ENCODE results near the gene SASH1.
A peak's percentile ranks its signal among the peaks of the same experiment; 100 is the strongest.

SASH1 gene

DNA sequence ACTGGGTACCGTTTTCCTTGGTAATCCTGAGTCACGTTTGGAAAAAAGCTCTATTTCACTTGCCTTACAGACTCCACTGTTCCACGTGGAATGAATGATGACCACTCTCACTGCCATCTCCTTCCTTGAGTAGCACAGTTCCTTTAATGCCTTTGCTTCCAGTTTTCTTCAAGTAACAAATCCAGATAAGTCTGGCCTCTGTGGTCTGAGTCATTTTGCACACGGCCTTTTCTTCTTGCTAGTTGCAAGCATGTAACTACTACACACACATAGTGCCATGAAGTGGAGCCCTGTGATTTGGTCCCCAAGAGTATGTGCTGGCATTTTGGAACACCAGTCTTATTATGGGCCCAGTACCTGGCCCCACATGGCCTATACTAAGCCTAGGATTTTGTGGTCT, 182.8 kb downstream of the SASH1 start:
- no peak for DNase-seq

DNA sequence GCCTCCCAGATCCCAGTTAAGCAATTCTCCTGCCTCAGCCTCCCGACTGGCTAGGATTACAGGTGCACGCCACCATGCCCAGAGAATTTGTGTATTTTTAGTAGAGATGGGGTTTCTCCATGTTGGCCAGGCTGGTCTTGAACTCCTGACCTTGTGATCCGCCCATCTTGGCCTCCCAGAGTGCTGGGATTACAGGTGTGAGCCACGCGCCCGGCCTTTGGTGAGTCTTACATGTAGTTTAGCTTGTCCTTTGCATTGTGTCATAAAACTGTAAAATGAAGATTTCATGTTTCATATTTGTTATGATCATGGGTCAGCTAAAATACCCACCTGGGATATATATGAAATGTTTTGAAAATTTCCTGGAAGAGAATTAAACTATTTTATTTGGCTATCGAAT, 183.5 kb downstream of the SASH1 start:
- DNase-seq = no peak

DNA sequence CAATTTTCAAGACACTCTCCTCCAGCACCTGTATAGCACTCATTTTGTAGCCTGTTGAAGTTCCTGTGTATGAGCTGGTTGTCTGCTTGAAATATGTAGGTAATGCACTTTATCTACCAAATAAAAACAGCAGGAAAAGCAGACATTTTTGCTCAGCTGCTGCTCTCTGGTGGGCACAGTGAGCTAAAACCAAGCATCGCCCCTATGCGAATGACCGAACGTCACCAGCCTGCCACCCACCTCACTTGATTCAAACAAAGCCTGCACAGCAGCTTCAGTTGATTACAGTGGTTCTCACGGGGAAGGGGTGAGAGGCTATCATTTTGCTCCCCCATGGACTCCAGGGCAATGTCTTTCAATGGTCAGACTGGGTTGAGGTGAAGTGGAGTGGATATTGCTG, 185.7 kb downstream of the SASH1 start:
- no peak for DNase-seq

DNA sequence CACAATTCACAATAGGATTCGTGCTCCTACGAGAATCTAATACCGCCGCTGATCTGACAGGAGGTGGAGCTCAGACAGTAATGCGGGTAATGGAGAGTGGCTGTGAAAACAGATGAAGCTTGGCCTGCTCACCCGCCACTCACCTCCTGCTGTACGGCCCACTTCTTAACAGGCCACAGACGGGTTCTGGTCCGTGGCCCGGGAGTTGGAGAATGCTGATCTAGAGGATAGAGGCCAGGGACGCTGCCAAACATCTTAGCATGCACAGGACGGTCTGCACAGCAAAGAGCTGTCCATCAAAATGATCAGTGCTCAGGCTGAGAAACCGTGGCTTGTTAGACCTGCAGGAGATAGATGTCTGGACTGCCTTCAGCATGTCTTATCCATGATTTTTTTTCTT, 186.4 kb downstream of the SASH1 start:
- DNase-seq = no peak

DNA sequence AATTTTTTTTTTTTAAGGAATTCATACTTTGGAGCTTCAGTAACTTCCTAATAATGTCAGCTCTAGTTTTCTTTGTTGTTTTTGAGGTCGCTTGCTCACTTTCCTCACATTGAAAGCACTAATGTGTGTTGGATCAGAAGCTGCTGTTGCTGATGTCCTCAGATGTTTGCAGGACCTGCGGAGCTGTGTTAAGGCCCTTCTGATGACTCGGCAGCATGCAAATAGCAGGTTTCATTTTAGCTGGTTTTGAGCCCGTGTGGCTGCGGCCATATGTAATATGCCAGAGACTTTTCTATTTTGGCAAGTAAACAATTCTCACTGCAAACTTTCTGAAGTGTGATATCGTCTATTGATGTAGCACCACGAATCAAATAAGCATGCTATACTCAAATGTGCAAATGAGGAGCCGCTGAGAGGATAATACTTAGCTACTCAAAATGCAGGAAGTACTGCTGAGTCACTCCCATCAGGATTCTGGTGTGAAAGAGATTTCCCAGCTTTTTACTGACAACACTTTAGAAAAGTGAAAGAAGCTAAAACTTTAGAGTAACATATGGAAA, 187.8 kb downstream of the SASH1 start:
- no peak for DNase-seq

DNA sequence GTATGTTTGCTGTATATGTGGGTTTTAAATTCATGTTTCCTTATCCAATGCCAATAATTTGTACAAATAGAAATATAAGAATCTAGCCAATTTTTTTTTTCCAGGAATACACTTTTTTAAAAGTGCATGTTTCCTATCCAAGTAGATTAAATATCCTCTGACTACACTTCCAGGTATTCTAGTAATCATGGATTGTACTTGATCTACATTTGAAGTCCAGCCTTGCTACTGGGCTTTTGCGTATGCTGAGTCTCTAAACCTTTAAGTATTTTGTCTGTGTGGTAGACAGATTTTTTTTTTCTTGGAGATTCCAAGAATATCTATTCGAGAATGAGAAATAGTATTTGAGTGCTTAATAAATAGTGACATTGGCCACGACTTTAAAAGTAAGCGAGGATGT, 188.3 kb downstream of the SASH1 start:
- no peak for DNase-seq

DNA sequence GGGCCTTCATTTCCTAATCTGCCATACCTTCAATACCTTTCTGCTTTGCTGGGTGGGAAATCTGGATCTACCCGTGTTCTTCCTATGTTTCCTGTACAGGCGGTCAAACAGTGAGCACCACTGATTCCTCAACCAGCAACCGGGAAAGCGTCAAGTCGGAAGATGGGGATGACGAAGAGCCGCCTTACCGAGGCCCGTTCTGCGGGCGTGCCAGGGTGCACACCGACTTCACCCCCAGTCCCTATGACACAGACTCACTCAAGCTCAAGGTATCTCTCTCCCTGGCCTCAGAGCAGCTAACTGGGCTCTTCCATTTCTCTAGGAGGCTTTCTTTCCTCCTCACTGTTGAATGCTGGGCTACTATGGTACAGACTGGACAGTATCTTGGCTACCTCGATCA, 190.1 kb downstream of the SASH1 start:
- no peak for DNase-seq

DNA sequence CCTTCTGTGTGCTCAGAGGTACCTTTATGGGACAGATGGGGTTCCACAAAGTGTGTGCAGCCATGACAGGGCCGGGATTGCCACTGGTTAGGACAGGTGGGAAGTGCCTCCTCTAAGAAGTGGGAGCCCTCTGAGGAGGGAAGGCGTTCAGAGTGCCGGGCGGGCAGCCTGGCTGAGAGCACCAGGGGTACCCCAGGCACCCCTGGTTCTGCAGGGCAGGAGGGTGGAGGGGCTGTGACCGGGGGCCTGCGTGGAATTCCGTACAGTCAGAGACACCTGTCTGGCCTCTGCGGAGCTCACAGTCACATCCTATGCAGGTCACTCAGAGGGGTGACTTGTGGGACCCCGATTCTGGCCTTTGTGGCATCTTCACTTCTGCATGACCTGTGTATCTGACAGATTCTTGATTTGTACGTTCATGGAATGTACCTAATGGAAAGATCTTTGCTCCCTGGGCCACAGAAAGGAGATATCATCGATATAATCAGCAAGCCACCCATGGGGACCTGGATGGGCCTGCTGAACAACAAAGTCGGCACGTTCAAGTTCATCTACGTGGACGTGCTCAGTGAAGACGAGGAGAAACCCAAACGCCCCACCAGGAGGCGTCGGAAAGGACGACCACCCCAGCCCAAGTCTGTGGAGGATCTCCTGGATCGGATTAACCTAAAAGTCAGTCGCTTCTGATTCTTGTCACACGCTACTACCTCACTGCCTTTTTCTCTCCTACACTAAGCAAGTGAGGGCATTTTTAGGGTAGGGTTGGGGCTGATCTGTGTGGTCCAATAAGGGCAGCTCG, 190.9 kb downstream of the SASH1 start:
- no peak for DNase-seq

DNA sequence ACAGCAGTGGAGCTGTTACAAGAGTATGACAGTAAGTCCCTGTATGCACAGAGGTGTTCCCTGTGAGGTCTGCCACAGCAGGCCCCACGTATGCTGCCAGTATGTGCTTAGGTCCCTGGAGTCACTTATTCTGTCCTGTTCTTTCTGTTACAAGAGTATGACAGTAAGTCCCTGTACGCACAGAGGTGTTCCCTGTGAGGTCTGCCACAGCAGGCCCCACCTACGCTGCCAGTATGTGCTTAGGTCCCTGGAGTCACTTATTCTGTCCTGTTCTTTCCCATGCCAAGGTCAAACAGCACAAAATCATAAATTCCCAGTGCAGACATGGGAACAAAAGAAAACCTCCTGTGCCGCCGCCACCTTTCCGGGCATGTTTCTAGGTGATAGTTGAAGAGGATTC, 192.2 kb downstream of the SASH1 start:
- DNase-seq = no peak

DNA sequence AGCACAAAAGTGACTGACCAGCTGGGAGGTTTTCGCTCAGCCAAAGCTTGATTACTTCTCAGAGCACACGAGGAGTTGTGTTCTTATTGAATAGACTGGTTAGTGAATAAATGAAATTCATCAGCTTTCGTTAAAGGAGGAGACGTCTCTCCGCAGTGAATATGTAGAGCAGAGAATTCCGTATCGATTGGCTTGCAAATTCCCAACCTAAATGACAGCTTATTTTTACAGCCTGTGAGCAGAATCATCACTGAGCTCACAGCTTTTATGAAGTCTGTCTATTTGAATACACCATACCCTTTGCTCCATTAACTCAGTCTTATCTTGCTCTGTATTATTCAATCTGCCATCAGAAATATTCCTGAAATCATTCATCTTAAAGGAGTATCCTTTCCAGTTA, 192.7 kb downstream of the SASH1 start:
- DNase-seq = no peak

DNA sequence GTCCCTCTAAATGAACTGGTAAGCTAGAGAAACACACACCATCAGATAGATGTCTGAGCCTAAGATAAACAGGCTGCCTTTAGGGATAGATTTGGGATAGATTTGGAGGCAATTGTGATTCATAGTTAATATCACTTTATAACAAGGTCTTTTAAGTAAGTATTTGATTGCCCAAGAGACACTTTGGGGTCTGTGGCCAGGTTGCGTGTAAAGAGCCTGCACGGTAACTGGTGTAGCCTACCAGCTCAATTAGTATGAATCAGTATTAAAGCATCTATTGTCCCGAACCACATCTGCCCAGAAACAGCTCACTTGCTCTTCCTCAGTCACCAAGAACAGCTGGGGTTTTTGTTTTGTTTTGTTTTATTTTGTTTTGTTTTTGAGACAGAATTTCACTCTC, 193.3 kb downstream of the SASH1 start:
- no peak for DNase-seq

DNA sequence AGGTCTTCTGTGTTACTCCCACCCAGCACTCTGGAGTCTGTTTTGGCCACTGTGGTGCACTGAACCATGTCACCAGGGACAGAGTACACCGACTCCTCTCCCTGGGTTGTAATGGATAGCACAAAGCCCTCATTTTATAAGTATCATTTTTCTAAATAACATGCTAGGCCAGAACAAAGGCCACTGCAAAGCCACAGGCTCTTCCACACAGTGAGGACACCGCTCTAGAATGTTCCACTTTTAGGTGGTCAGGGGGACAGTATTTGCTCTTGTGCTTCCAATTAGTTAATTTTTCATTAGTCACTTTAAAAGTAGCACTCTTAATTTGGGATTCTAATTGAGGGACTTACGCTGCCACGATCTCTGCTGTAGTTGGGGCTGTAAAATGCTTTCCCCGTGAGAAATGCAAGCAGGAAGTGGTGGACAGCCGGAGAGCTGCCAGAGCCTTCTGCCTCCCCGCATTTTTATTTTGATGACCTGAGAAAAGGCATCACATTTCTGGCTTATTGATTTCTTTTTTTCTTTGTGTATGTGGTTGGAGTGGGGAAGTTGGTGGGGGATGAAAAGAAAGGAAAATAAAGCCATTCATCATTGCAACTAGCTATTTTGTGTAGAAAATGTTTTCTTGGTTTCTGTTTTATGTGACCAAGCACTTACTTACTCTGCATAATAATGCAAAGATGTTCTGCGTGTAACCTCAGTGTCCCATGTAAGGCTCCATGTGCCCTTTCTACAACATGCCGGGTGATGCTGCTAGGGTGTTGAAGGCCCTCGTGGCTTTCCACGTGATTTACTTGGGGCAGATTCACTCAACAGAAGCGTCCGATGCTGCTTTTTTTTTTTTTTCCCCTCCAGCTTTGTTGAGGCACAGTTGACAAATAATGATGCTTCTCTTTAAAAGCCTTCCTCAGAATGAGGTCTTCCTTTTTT, 195.9 kb downstream of the SASH1 start:
- DNase-seq = no peak

DNA sequence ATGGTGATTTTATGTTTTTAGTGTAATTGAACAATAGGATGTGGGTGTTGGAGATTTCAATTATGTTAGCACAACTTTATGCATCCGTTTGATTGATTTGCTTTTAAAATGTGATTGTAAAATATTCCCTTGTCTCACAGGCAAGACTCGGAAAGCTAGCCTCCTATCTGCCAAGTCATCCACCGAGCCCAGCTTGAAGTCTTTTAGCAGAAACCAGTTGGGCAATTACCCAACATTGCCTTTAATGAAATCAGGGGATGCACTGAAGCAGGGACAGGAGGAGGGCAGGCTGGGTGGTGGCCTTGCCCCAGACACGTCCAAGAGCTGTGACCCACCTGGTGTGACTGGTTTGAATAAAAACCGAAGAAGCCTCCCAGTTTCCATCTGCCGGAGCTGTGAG, 200.9 kb downstream of the SASH1 start:
- DNase-seq = no peak

DNA sequence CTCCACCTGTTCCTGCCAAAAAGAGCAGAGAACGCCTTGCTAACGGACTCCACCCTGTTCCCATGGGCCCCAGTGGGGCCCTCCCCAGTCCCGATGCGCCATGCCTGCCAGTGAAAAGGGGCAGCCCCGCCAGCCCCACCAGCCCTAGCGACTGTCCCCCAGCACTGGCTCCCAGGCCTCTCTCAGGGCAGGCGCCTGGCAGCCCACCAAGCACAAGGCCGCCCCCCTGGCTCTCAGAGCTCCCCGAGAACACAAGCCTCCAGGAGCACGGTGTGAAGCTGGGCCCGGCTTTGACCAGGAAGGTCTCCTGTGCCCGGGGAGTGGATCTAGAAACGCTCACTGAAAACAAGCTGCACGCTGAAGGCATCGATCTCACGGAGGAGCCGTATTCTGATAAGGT, 201.8 kb downstream of the SASH1 start:
- DNase-seq = no peak

DNA sequence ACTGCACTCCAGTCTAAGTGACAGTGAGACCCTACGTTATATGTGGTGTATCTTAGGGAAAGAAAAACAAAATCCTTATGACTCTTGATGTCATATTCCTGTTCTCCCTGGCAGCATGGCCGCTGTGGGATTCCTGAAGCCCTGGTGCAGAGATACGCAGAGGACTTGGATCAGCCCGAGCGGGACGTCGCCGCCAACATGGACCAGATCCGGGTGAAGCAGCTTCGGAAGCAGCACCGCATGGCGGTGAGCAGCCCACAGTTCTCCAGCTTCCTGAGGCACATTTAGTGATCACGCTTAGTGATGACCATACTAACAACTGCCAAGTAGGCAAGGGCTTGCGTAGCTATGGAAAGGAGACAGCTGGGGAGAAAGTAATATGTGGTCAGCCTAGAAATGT, 203.3 kb downstream of the SASH1 start:
- no peak for DNase-seq

DNA sequence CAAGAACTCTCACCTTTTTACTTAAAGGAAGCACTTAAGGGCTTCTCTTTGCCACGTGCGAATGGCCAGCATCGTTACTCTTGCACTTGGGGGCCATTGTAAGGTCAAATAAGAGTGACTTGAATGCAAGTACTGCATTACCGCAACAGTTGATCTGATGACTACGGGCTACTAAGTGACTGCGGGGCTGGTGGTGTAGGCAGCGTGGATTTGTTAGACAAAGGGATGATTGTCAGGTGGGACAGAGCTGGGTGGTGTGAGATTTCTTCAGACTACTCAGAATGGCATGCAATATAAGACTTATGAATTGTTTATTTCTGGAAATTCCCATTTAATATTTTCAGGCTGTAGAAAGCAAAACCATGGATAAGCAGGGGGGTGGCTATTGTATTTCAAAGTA, 204.5 kb downstream of the SASH1 start:
- no peak for DNase-seq

DNA sequence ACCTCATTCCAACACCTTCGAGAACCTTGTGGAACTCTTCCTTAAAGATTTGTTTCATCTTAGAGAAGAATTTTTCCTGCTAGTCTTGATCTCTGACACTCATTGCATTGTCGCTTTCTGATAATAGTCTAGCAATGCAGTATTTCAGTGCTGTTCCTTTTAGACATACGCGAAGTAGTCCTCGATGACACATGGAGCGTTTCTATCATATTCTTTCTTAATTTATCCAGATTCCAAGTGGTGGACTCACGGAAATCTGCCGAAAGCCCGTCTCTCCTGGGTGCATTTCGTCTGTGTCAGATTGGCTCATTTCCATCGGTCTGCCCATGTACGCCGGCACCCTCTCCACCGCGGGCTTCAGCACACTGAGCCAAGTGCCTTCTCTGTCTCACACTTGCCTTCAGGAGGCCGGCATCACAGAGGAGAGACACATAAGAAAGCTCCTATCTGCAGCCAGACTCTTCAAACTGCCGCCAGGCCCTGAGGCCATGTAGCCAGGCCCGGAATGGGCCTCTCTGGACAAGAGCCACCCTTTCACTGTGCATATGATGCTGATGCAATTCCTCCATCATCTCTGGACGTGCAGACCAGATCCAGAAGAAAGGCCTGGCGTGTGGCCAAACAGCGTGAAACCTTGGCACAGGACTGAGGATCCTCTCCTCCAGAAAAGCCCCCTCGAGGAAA, 205.6 kb downstream of the SASH1 start:
- DNase-seq = no peak

DNA sequence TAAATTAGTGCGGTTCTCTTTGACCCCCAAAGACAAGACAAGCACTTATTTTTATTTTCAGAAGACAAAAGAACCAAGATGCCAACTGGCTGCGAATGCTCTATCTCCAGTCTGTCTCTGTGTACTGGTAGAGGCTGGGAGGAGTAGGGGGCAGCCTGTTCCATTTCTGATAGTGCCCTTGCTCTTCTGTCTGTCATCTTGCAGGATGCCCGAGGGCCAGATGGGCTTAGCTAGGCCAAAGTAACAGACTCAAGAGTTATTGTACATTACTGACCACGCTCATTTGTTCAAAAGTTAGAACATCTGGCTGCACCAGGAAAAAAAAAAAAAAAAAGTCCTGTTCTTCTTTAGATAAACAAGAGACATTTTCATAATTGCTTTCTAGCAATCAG, 206.1 kb downstream of the SASH1 start:
- no peak for DNase-seq

DNA sequence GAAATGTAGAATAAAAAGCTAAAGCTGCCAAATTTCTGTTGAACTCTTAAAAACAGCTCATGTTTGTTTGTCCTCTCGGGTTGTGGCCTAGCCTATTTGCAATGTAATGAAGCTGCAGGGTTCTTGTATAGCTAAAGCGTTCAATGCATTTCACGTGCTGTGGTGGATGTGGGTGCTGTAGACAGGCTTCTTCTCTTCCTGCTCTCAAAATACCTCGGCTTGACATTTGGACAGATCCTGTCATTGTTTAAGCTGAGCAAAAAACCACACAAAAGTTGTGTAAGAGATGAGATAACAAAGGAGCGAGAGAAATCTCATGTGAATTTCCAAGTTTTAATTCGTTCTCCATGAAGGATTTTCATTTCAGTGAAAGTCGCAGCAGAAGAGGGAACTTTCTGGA, 207.9 kb downstream of the SASH1 start:
- no peak for DNase-seq

DNA sequence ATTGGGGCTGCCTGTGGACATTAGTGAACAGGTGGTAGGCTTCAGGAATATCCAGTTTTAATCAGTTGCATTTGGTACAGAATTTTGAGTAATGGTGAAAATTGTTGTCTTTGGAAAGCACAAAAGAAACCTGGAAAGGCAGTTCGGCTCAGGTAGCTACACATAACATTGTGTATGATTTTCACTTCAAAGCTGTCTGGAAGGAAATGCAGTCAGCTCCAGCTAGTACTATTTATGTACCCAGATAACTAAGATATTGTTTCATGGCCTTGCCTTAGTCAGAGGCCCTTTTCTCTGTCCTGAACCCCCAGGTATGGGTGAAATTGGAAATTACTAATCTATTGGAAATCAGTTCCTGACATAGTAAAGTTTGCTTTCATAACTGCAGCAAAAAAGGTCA, 208.6 kb downstream of the SASH1 start:
- DNase-seq = no peak

DNA sequence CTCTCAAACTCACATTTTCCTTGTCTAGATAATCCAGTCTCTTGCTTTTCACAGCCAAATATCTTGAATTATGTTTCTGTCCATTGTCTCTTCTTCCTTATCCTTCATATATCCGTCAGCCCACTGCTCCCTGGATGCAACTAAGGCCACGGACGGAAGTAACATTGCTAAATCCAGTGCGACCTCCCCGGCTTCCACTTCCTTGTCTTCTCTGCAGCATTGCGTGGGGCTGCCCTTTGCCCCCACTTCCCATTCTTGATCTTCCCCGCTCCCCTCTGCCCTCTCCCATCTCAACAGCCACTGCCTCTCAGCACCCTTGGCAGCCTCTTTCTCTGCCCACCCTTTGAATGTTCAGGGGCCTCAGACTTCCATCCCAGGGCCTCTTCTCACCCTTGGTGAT, 213.8 kb downstream of the SASH1 start:
- no peak for DNase-seq

DNA sequence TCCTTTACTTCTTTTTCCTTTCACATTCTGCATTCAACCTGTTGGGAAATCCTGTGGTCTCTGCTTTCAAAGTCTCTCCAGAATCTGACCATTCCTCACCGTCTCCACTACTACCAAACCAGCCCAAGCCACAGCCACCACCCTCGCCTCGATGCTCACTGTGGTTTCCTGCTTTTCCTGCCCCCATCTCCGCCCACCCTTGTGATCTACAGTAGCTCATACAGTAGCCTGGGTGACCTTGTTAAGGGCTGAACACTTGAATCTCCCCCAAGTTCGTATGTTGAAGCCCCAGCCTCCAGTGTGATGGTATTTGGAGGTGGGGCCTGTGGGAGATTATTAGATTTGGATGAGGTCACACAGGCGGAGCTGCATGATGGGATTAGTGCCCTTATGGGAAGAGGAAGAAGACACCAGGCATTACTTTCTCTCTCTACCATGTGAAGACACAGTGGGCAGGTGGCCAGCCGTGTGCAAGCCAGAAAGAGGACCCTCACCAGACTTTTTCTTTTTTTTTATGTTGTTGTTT, 215.2 kb downstream of the SASH1 start:
- DNase-seq = no peak

DNA sequence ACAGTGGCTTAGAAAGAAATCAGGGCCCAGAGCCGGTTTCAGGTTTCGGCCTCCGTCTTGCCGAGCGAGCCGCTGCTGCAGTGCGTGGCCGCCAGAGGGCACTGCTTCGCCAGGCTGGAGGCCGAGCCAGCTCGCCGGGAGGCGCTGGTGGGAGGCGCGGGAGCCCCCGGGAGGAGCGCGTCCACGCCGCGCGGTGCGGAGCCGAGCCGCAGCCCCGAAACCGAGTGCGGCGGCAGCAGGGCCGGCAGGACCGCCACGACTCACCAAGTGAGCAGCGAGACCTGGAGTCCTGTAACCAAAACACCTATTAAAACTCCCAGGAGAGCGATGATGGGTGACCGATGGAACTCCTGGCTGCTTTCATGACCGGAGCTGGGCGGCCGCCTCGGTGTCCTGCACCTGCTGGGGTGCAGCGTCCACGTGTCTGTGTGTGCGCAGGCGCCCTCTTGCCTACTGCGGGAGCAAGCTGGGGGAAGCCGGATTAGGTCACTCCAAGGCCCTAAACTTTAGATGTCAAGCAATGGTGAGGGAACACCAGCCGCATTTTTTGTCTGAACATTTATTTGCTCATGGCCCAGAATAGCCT, 217.3 kb downstream of the SASH1 start:
- peak; percentile 89 for DNase-seq

Data from activated CD8-positive, alpha-beta memory T cell treated with anti-CD3 and anti-CD28 coated beads, Interleukin-2, amount 50 U/mL, for 48 hours (primary cell).